WERI-Rb-1 (cell line): ENCODE results near the gene NAB2.
A peak's percentile ranks its signal among the peaks of the same experiment; 100 is the strongest.

ENCODE experiments used
- DNase-seq: peaks from one replicate; pipeline ENCODE4 v3.0.0-alpha.2; 2020
- H3K27ac ChIP-seq: fragments of 250-450 bp; sonication (Bioruptor Pico); 2 replicates; pipeline ENCODE4 v1.5.1; 2020; ENCODE audit warnings: mild to moderate bottlenecking, moderate library complexity
- H3K27me3 ChIP-seq: fragments of 250-450 bp; sonication (Bioruptor Pico); 2 replicates; pipeline ENCODE4 v1.5.1; 2021; ENCODE audit warnings: mild to moderate bottlenecking, low read depth, moderate library complexity; ENCODE audit not compliant: insufficient read depth, severe bottlenecking
- H3K36me3 ChIP-seq: fragments of 250-450 bp; sonication (Bioruptor Pico); 2 replicates; pipeline ENCODE4 v1.5.1; 2020; ENCODE audit warnings: mild to moderate bottlenecking, moderate library complexity
- H3K4me3 ChIP-seq: 2 replicates; pipeline ENCODE4 v1.5.1; 2011; ENCODE audit warnings: low read depth, mild to moderate bottlenecking, control low read depth, low read length
- H3K9me3 ChIP-seq: fragments of 250-450 bp; sonication (Bioruptor Pico); 2 replicates; pipeline ENCODE4 v1.5.1; 2021; ENCODE audit warnings: mild to moderate bottlenecking, moderate library complexity; ENCODE audit not compliant: severe bottlenecking
- TF ChIP-seq, protein P1 (sequence below): IDR thresholded peaks from 2 replicates; pipeline ENCODE4 v1.5.1; 2011; ENCODE audit warnings: low read depth, mild to moderate bottlenecking, control low read depth, inconsistent platforms, low read length

NAB2 gene

DNA sequence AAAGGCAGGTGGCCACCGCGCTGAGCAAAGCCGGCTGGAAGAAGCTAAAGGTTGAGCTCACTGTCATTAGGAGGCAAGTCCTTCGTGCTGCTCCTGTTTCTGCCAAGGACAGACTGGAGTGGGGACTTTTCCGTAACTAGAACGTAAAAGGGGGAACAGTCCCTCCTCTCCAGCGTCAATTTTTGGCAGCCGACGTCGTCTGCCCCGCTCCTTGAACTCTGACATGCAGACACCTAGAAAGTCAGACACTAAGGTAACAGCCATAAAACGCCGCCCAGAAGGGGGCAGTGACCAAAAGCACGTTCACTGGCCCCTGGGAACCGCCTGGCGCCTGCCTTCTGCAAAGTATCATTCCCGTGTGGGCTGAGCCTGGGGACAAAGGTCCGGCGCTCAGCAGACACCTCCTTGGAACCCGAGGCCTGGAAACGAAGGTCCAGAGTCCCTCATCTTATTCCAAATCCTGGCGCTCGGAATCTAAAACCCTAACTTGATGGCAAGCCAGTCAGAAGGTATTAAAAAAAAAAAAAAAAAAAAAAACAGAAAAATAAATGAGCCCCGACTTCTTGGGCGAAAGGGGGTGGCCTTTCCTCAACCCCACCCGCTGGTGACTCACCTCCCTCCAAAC is 38.3 kb downstream of the NAB2 start:
- H3K27me3 ChIP-seq = no peaks in the 10 kb centered on the region
- no peaks in the 10 kb centered on the region for H3K9me3 ChIP-seq
- no peaks in the 10 kb centered on the region for H3K36me3 ChIP-seq
- H3K4me3 ChIP-seq = peak overlapping the region; percentile 66
- DNase-seq = peak; percentile 85
- peak overlapping the region; percentile 70 for H3K27ac ChIP-seq
- TF ChIP-seq, protein P1, sequence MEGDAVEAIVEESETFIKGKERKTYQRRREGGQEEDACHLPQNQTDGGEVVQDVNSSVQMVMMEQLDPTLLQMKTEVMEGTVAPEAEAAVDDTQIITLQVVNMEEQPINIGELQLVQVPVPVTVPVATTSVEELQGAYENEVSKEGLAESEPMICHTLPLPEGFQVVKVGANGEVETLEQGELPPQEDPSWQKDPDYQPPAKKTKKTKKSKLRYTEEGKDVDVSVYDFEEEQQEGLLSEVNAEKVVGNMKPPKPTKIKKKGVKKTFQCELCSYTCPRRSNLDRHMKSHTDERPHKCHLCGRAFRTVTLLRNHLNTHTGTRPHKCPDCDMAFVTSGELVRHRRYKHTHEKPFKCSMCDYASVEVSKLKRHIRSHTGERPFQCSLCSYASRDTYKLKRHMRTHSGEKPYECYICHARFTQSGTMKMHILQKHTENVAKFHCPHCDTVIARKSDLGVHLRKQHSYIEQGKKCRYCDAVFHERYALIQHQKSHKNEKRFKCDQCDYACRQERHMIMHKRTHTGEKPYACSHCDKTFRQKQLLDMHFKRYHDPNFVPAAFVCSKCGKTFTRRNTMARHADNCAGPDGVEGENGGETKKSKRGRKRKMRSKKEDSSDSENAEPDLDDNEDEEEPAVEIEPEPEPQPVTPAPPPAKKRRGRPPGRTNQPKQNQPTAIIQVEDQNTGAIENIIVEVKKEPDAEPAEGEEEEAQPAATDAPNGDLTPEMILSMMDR = peak; percentile 34; the same call in 1 of the 2 replicates

DNA sequence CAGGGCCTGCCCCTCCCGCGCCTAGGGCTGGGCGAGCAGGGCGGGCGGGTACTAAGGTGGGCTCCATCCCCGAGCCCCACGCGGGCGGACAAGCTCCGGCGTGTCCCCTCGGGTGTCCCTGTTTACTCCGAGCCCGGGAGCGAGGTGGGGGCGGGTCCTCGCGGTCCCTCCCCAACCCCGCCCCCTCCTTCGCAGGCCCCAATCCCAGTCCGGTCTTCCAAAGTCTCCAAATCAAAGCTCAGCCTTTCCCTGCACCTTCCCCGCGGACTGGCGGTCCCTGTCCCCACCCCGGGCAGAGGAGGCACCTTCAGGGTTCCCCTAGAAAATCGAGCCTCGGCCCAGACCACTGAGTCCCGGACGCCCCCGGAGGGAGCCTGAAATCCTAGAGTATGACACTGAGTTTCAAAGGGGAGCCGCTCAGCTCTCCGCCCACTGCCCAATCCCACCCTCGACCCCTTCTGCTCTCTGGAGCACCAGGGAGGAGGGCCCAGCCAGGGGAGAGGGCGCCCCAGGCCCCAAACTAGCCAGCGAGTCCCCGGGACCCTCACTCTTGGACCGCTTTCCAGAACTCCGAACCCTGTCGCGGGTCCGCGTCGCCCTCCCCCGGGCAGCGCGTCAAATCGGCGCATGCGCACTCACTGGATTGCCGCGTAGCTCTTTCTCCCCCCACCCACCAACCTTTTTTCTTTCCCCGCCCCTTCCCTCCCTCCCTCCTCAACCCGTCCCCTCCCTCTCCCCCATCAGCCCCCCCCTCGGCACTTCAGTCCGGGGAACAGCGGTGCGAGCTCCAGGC is 39.0 kb downstream of the NAB2 start, which contains the start of gene LRP1:
TSS of gene LRP1 (plus strand) at position 758 of the 793 bp plus-strand sequence. CDS start 482 bp downstream, outside the sequence.
- H3K36me3 ChIP-seq = no peaks in the 10 kb centered on the region
- TF ChIP-seq, protein P1 = no peak
- H3K27ac ChIP-seq = peak within 1 kb of the TSS; percentile 70
- peak within 1 kb of the TSS; percentile 66 for H3K4me3 ChIP-seq
- no peaks in the 10 kb centered on the region for H3K27me3 ChIP-seq
- peak; percentile 84 for DNase-seq
- no peaks in the 10 kb centered on the region for H3K9me3 ChIP-seq

DNA sequence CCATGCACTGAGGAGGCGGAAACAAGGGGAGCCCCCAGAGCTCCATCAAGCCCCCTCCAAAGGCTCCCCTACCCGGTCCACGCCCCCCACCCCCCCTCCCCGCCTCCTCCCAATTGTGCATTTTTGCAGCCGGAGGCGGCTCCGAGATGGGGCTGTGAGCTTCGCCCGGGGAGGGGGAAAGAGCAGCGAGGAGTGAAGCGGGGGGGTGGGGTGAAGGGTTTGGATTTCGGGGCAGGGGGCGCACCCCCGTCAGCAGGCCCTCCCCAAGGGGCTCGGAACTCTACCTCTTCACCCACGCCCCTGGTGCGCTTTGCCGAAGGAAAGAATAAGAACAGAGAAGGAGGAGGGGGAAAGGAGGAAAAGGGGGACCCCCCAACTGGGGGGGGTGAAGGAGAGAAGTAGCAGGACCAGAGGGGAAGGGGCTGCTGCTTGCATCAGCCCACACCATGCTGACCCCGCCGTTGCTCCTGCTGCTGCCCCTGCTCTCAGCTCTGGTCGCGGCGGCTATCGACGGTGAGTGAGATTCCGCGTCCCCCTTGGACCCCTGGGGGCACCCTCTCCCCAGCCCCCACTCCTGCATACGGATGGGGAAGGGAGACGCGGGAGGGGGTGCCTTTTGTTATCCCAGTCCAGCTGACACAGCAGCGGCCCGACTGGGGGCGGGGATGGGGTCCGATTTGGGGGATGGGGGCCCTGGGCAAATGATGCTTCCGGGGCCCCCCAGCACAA is 39.8 kb downstream of the NAB2 start:
- Histone ChIP-seq H3K27ac (no peak overlapping the region), H3K9me3 (no peaks in the 10 kb centered on the region), H3K36me3 (no peaks in the 10 kb centered on the region), H3K4me3 (peak overlapping the region; percentile 66), H3K27me3 (no peaks in the 10 kb centered on the region)
- DNase-seq = peak; percentile 19
- TF ChIP-seq, protein P1 = no peak

DNA sequence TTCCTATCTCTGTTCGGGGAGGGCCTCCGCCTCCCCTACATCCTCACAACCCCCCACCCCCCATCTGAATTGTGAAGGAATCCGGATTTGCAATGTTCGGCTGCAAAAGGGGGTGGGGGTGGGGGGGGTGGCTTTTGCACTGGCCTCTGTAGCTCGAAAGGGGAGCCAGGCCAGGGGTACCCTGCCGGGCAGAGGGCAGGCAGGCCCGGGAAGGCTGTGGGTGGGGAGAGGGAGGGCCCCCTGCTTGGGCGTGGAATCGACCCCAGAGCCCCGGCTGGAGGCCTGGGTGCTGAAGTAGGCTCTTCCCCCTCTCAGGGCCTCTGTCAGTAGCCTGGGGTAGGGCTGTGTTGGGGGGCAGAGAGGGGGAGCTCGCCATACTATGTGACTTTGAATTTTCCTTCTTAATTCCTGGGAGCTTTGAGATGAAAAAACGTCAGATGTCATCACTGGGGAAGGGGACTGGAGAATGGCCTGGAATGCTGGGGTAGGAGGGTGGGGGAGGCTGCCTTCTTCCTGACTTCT is 40.5 kb downstream of the NAB2 start:
- no peaks in the 10 kb centered on the region for H3K27me3 ChIP-seq
- no peaks in the 10 kb centered on the region for H3K9me3 ChIP-seq
- TF ChIP-seq, protein P1 = no peak
- no peak for DNase-seq
- H3K36me3 ChIP-seq = no peaks in the 10 kb centered on the region
- peak overlapping the region; percentile 66 for H3K4me3 ChIP-seq
- no peak overlapping the region for H3K27ac ChIP-seq

DNA sequence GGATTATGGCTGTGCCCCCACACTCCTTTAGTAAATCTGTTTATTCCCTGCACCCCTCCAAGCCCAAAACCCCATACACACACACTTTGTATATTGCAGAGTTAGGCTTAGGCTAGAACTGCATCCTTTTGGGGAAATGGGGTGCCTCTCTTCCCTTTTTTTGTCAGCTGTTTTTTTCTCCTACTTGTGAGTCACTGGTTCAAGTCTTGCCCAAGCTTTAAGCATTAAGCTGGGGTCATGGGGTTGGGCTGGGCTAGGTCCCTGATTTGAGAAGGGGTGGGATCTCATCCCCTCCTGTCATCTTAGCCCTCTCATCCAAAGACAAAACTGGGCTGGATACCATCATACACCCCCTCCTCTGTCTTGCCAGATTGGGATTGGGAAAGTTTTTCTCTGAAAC is 41.0 kb downstream of the NAB2 start:
- no peak for DNase-seq
- Histone ChIP-seq H3K36me3 (no peaks in the 10 kb centered on the region), H3K9me3 (no peaks in the 10 kb centered on the region), H3K27me3 (no peaks in the 10 kb centered on the region), H3K4me3 (no peak overlapping the region), H3K27ac (no peak overlapping the region)
- TF ChIP-seq, protein P1 = no peak
